Upper lobe of right lung (tissue), 1 donor: ENCODE data around the gene IL4R. TPM values are rescaled to one million over a fixed set of nuclear protein-coding genes. Genes with fewer than 3 reads are reported as not detected.

Experiments
- ATAC-seq: fragments of 200-7000 bp; cut with Tn5 transposase; one replicate; pipeline ENCODE4 v1.9.1; 2020; ENCODE audit warnings: mild to moderate bottlenecking, moderate library complexity
- DNase-seq: peaks from one replicate; pipeline ENCODE4 v3.0.0-alpha.2; 2020
- H3K27ac ChIP-seq: fragments of 200-600 bp; one replicate; pipeline ENCODE4 v1.8.0; 2022
- H3K27me3 ChIP-seq: fragments of 200-600 bp; one replicate; pipeline ENCODE4 v1.8.0; 2022; ENCODE audit warnings: mild to moderate bottlenecking
- H3K36me3 ChIP-seq: fragments of 200-600 bp; one replicate; pipeline ENCODE4 v1.8.0; 2022
- H3K4me1 ChIP-seq: fragments of 200-600 bp; one replicate; pipeline ENCODE4 v1.8.0; 2022
- H3K4me3 ChIP-seq: fragments of 200-600 bp; one replicate; pipeline ENCODE4 v1.8.0; 2022; ENCODE audit warnings: mild to moderate bottlenecking
- H3K9me3 ChIP-seq: fragments of 200-600 bp; one replicate; pipeline ENCODE4 v1.8.0; 2022
- CTCF ChIP-seq: fragments of 200-600 bp; IDR thresholded peaks from one replicate; pipeline ENCODE4 v1.8.0; 2022; ENCODE audit warnings: antibody characterized with exemption
- intact Hi-C: fragments of 100-400 bp; cut with DNase I; formaldehyde crosslinking; loops from one replicate; pipeline ENCODE4 v1.11.0; 2022
- total RNA-seq: library from RNA; stranded (reverse); fragmentation: NEBNext Ultra II Directional; extraction: Animal tissue kit (Norgen Biotek cat#: 25700); gene quantifications from one replicate; pipeline ENCODE4 v1.2.1, GENCODE V29; 2021
- donor health status: DM: no; HTN: yes; CAD: no; lungs with severe emphysema.

Gene IL4R
- total RNA-seq, 1 donor from 2014 or later, result 153 TPM

- H3K36me3 ChIP-seq, result peaks cover 80% of the 10 kb centered on the region
- TF ChIP-seq CTCF, result no peak
- H3K4me1 ChIP-seq, result peaks cover 30% of the 10 kb centered on the region
- H3K27ac ChIP-seq, result no peak overlapping the region
- no peak overlapping the region for H3K4me3 ChIP-seq
- DNase-seq (no peak), ATAC-seq (peak; percentile 46)
- no peaks in the 10 kb centered on the region for H3K9me3 ChIP-seq
- intact Hi-C loops, result loop anchor here (2.0 kb wide), 1 partner anchor 22 kb away; no protein-coding TSS in a partner anchor
- no peaks in the 10 kb centered on the region for H3K27me3 ChIP-seq
These were observed 23.2 kb downstream of the IL4R start for GRCh38 chr16:27337024-27337423.

- intact Hi-C loops, result no loop called here
- H3K4me3 ChIP-seq, result no peak overlapping the region
- H3K27me3 ChIP-seq, result no peaks in the 10 kb centered on the region
- ATAC-seq, result no peak
- H3K4me1 ChIP-seq, result peaks cover 17% of the 10 kb centered on the region
- no peak for TF ChIP-seq CTCF
- H3K27ac ChIP-seq, result no peak overlapping the region
- no peak for DNase-seq
- H3K36me3 ChIP-seq, result peaks cover 82% of the 10 kb centered on the region
- H3K9me3 ChIP-seq, result no peaks in the 10 kb centered on the region
These were observed 25.4 kb downstream of the IL4R start for GRCh38 chr16:27339180-27339579.

- Histone ChIP-seq H3K36me3 (peaks cover 83% of the 10 kb centered on the region), H3K4me1 (peaks cover 11% of the 10 kb centered on the region), H3K27me3 (no peaks in the 10 kb centered on the region), H3K27ac (no peak overlapping the region), H3K4me3 (no peak overlapping the region), H3K9me3 (no peaks in the 10 kb centered on the region)
- TF ChIP-seq CTCF, result no peak
- intact Hi-C loops, result no loop called here
- DNase-seq (no peak), ATAC-seq (peak; percentile 15)
These were observed 26.9 kb downstream of the IL4R start for GRCh38 chr16:27340654-27341053.

- H3K9me3 ChIP-seq, result no peaks in the 10 kb centered on the region
- TF ChIP-seq CTCF, result no peak
- no peak overlapping the region for H3K27ac ChIP-seq
- ATAC-seq (peak; percentile 48), DNase-seq (no peak)
- peaks cover 6% of the 10 kb centered on the region for H3K4me1 ChIP-seq
- no peak overlapping the region for H3K4me3 ChIP-seq
- H3K27me3 ChIP-seq, result no peaks in the 10 kb centered on the region
- intact Hi-C loops, result no loop called here
- peaks cover 84% of the 10 kb centered on the region for H3K36me3 ChIP-seq
These were observed 27.8 kb downstream of the IL4R start for GRCh38 chr16:27341549-27341948.

GRCh38 chr16:27341971-27342370 lies 28.2 kb downstream of the IL4R start:
- DNase-seq, result no peak
- H3K4me1 ChIP-seq, result peaks cover 7% of the 10 kb centered on the region
- H3K36me3 ChIP-seq, result peaks cover 88% of the 10 kb centered on the region
- no peaks in the 10 kb centered on the region for H3K27me3 ChIP-seq
- H3K9me3 ChIP-seq, result no peaks in the 10 kb centered on the region
- no peak overlapping the region for H3K4me3 ChIP-seq
- no peak for ATAC-seq
- no peak overlapping the region for H3K27ac ChIP-seq
- intact Hi-C loops, result no loop called here
- no peak for TF ChIP-seq CTCF

GRCh38 chr16:27344721-27345120 lies 30.9 kb downstream of the IL4R start:
- Histone ChIP-seq H3K4me3 (no peak overlapping the region), H3K27ac (no peak overlapping the region), H3K36me3 (peaks cover 100% of the 10 kb centered on the region), H3K4me1 (peaks cover 7% of the 10 kb centered on the region), H3K9me3 (no peaks in the 10 kb centered on the region), H3K27me3 (no peaks in the 10 kb centered on the region)
- intact Hi-C loops, result no loop called here
- TF ChIP-seq CTCF, result no peak
- ATAC-seq (no peak), DNase-seq (no peak)
